IMR-90 (cell line): Measurements from ENCODE around the gene DBNL. TPM values are rescaled to one million over a fixed set of nuclear protein-coding genes. Genes with fewer than 3 reads are reported as not detected.

Experiments used
- ATAC-seq: fragments of 200-7000 bp; cut with Tn5 transposase; 2 replicates; pipeline ENCODE4 v1.9.1; 2020; ENCODE audit warnings: low read depth, mild to moderate bottlenecking, moderate library complexity
- BruUV-seq: library from RNA; stranded (reverse); fragments of 400-500 nt; replicated peaks from 2 replicates; lab custom pipeline; 2021; lab: Mats Ljungman, UMichigan
- CTCF ChIA-PET: fragments of 300-600 bp; formaldehyde crosslinking; extraction: SDS; loops from one replicate; lab custom pipeline; 2021; ENCODE audit warnings: antibody characterized with exemption; lab: Yijun Ruan, JAX
- POLR2A ChIA-PET: fragments of 300-600 bp; sonication (Branson Sonifier 250); formaldehyde crosslinking; loops from one replicate; lab custom pipeline; 2022; ENCODE audit warnings: antibody characterized with exemption; ENCODE audit not compliant: unreplicated experiment; lab: Charles Lee
- DNase-seq: peaks from one replicate; pipeline ENCODE4 v3.0.0; 2013
- H2AFZ ChIP-seq: replicated peaks from 2 replicates; pipeline ENCODE3; 2013; ENCODE audit warnings: low read length, mild to moderate bottlenecking; ENCODE audit not compliant: poor library complexity
- H2AK5ac ChIP-seq: 2 replicates; pipeline ENCODE4 v1.6.1; 2013; ENCODE audit warnings: low read depth, low read length, inconsistent platforms
- H2AK9ac ChIP-seq: replicated peaks from 2 replicates; pipeline ENCODE3; 2013; ENCODE audit warnings: mild to moderate bottlenecking, low read depth, low read length, moderate library complexity; ENCODE audit not compliant: poor library complexity
- H2BK120ac ChIP-seq: 2 replicates; pipeline ENCODE4 v1.6.1; 2013; ENCODE audit warnings: low read depth, low read length, inconsistent platforms
- H2BK15ac ChIP-seq: 3 replicates; pipeline ENCODE4 v1.6.1; 2013; ENCODE audit warnings: low read depth, low read length, inconsistent platforms
- H2BK20ac ChIP-seq: 2 replicates; pipeline ENCODE4 v1.6.1; 2013; ENCODE audit warnings: low read depth, mild to moderate bottlenecking, inconsistent platforms, low read length, moderate library complexity
- H2BK5ac ChIP-seq: 2 replicates; pipeline ENCODE4 v1.6.1; 2013; ENCODE audit warnings: mild to moderate bottlenecking, low read depth, low read length, inconsistent platforms; ENCODE audit not compliant: poor library complexity, severe bottlenecking
- H3K14ac ChIP-seq: replicated peaks from 2 replicates; pipeline ENCODE4 v1.6.1; 2013; ENCODE audit warnings: low read depth, low read length, inconsistent platforms
- H3K18ac ChIP-seq: 2 replicates; pipeline ENCODE4 v1.6.1; 2013; ENCODE audit warnings: low read depth, low read length, control low read depth
- H3K23ac ChIP-seq: 2 replicates; pipeline ENCODE4 v1.6.1; 2013; ENCODE audit warnings: low read depth, low read length, inconsistent platforms
- H3K27ac ChIP-seq: 2 replicates; pipeline ENCODE4 v1.5.1; 2013; ENCODE audit warnings: mild to moderate bottlenecking, control low read depth, low read length; ENCODE audit not compliant: insufficient read depth
- H3K27me3 ChIP-seq: 2 replicates; pipeline ENCODE4 v1.6.1; 2013; ENCODE audit warnings: low read length; ENCODE audit not compliant: control insufficient read depth, insufficient read depth
- H3K36me3 ChIP-seq: 2 replicates; pipeline ENCODE4 v1.6.1; 2013; ENCODE audit warnings: low read length, mixed read lengths; ENCODE audit not compliant: control insufficient read depth, insufficient read depth
- H3K4ac ChIP-seq: 2 replicates; pipeline ENCODE4 v1.6.1; 2013; ENCODE audit warnings: low read depth, low read length, inconsistent platforms
- H3K4me1 ChIP-seq: 2 replicates; pipeline ENCODE4 v1.6.1; 2013; ENCODE audit warnings: low read length, mixed read lengths; ENCODE audit not compliant: control insufficient read depth, insufficient read depth
- H3K4me2 ChIP-seq: 2 replicates; pipeline ENCODE4 v1.6.1; 2013; ENCODE audit warnings: low read depth, mild to moderate bottlenecking, control low read depth, low read length, moderate library complexity
- H3K4me3 ChIP-seq: 2 replicates; pipeline ENCODE4 v1.5.1; 2013; ENCODE audit warnings: low read depth, mild to moderate bottlenecking, control low read depth, low read length, moderate library complexity; ENCODE audit not compliant: insufficient read depth
- H3K56ac ChIP-seq: 2 replicates; pipeline ENCODE4 v1.6.1; 2013; ENCODE audit warnings: low read length, inconsistent platforms; ENCODE audit not compliant: insufficient read depth; ENCODE audit errors: extremely low read depth
- H3K79me1 ChIP-seq, 2 experiments: 2 replicates each; pipeline ENCODE4 v1.6.1; 2013; ENCODE audit warnings: low read length in 2 of 2, inconsistent platforms in 1 of 2, low read depth in 1 of 2
- H3K9ac ChIP-seq: 2 replicates; pipeline ENCODE4 v1.6.1; 2013; ENCODE audit warnings: low read depth, low read length, control low read depth
- H3K9me1 ChIP-seq: 2 replicates; pipeline ENCODE4 v1.6.1; 2013; ENCODE audit warnings: low read length, inconsistent platforms; ENCODE audit not compliant: insufficient read depth
- H3K9me3 ChIP-seq: 2 replicates; pipeline ENCODE4 v1.6.1; 2013; ENCODE audit warnings: low read length; ENCODE audit not compliant: control insufficient read depth, insufficient read depth
- H4K20me1 ChIP-seq: 2 replicates; pipeline ENCODE4 v1.6.1; 2013; ENCODE audit warnings: low read length, inconsistent platforms; ENCODE audit not compliant: insufficient read depth
- H4K5ac ChIP-seq: 2 replicates; pipeline ENCODE4 v1.6.1; 2013; ENCODE audit warnings: mild to moderate bottlenecking, low read depth, low read length, control low read depth
- H4K8ac ChIP-seq, 2 experiments: 2 replicates each; pipeline ENCODE4 v1.6.1; 2013; ENCODE audit warnings: low read depth in 2 of 2, low read length in 2 of 2, control low read depth in 1 of 2, inconsistent platforms in 1 of 2
- H4K91ac ChIP-seq: 2 replicates; pipeline ENCODE4 v1.6.1; 2013; ENCODE audit warnings: low read depth, low read length, inconsistent platforms; ENCODE audit not compliant: insufficient read depth
- BHLHE40 ChIP-seq: fragments of 150-350 bp; IDR thresholded peaks from 2 replicates; pipeline ENCODE4 v1.6.1; 2016; ENCODE audit warnings: mild to moderate bottlenecking, low read depth, low read length
- CEBPB ChIP-seq: IDR thresholded peaks from 2 replicates; pipeline ENCODE4 v1.6.1; 2012; ENCODE audit warnings: low read depth, low read length, improper control_type of control experiment
- CHD1 ChIP-seq: IDR thresholded peaks from 2 replicates; pipeline ENCODE4 v1.6.1; 2012; ENCODE audit warnings: low read depth, low read length, improper control_type of control experiment
- CTCF ChIP-seq: conservative IDR thresholded peaks from 2 replicates; pipeline ENCODE4 v1.5.1; 2012; ENCODE audit warnings: mild to moderate bottlenecking, low read depth, low read length, improper control_type of control experiment
- MAFK ChIP-seq: IDR thresholded peaks from 2 replicates; pipeline ENCODE4 v1.6.1; 2012; ENCODE audit warnings: low read depth, low read length, improper control_type of control experiment
- MAZ ChIP-seq: IDR thresholded peaks from 2 replicates; pipeline ENCODE4 v1.6.1; 2012; ENCODE audit warnings: low read depth, mild to moderate bottlenecking, low read length, improper control_type of control experiment, moderate library complexity, borderline replicate concordance
- MXI1 ChIP-seq: IDR thresholded peaks from 2 replicates; pipeline ENCODE4 v1.6.1; 2012; ENCODE audit warnings: low read depth, mild to moderate bottlenecking, low read length, moderate library complexity, borderline replicate concordance
- POLR2A ChIP-seq: IDR thresholded peaks from 2 replicates; pipeline ENCODE4 v1.6.1; 2012; ENCODE audit warnings: mild to moderate bottlenecking, low read depth, low read length
- RFX5 ChIP-seq: IDR thresholded peaks from 2 replicates; pipeline ENCODE4 v1.8.0; 2012; ENCODE audit warnings: low read depth, mild to moderate bottlenecking, low read length, moderate library complexity
- USF2 ChIP-seq: fragments of 150-350 bp; IDR thresholded peaks from 2 replicates; pipeline ENCODE4 v1.6.1; 2017; ENCODE audit warnings: mild to moderate bottlenecking, antibody characterized with exemption, low read length, low read depth
- WGBS, 2 experiments: methylation state at CpG; one replicate each; pipeline versions ENCODE4 v1.1.5 to v1.1.7; 2013; ENCODE audit warnings: missing lambda C conversion rate in 2 of 2; ENCODE audit not compliant: insufficient read length in 1 of 2; ENCODE audit errors: extremely low coverage in 2 of 2; 5-methylcytosine and 5-hydroxymethylcytosine counted together
- dilution Hi-C: fragments of 300-500 bp; cut with HindIII; formaldehyde crosslinking; loops from one replicate; pipeline ENCODE4 v1.14.3; 2018; ENCODE audit warnings: low sequenced_read_pairs; ENCODE audit not compliant: unreplicated experiment
- in situ Hi-C: fragments of 300-500 bp; cut with MboI; formaldehyde crosslinking; loops from 3 replicates; pipeline ENCODE4 v1.14.3; 2019; ENCODE audit warnings: low sequenced_read_pairs, inconsistent platforms, mixed read lengths
- intact Hi-C: fragments of 100-400 bp; cut with micrococcal nuclease; formaldehyde crosslinking; loops from 2 replicates; pipeline ENCODE4 v1.10.0; 2022
- polyA plus RNA-seq, 3 experiments: library from polyadenylated mRNA; depleted of rRNA; stranded (reverse); fragments of >200 nt; gene quantifications; 2 replicates each; pipeline ENCODE4 v1.2.3, GENCODE V29; 2012; ENCODE audit warnings: low replicate concordance in 1 of 3
- total RNA-seq: library from RNA; depleted of rRNA; stranded (reverse); fragments of >200 nt; gene quantifications from 2 replicates; pipeline ENCODE4 v1.2.3, GENCODE V29; 2012

Gene DBNL
- total and polyA plus RNA-seq, 2 of the 4 experiments (the other 2 are of a cell fraction) = 157 to 179 TPM

- Histone ChIP-seq H3K27ac (no peak overlapping the region), H3K18ac (no peak overlapping the region), H3K9me1 (peaks cover 27% of the 10 kb centered on the region), H2BK120ac (no peak overlapping the region), H4K91ac (no peak overlapping the region), H2BK5ac (no peak overlapping the region), H3K79me1 (peaks cover 45 to 78% of the 10 kb centered on the region in 2 experiments), H4K8ac (no peak overlapping the region), H3K56ac (no peak overlapping the region), H4K5ac (no peak overlapping the region), H2BK20ac (no peak overlapping the region), H3K27me3 (no peaks in the 10 kb centered on the region), H3K4me3 (no peak overlapping the region), H2BK15ac (no peak overlapping the region), H3K9ac (no peak overlapping the region), H3K23ac (no peak overlapping the region), H3K36me3 (peaks cover 46% of the 10 kb centered on the region), H3K4me1 (peaks cover 5% of the 10 kb centered on the region), H4K20me1 (peaks cover 60% of the 10 kb centered on the region), H2AK9ac (no peak overlapping the region), H2AFZ (no peak overlapping the region), H2AK5ac (no peak overlapping the region), H3K14ac (no peak overlapping the region), H3K4me2 (no peak overlapping the region), H3K9me3 (no peaks in the 10 kb centered on the region), H3K4ac (no peak overlapping the region)
- WGBS, 2 experiments = 100% methylated on average over 2 of the region's 14 CpGs; no CpG with 5 or more reads in 1 of the 2 experiments
- CTCF ChIA-PET = no interaction called here
- intact Hi-C loops (no loop called here), dilution Hi-C loops (no loop called here), in situ Hi-C loops (no loop called here)
- ATAC-seq (no peak), DNase-seq (no peak)
- POLR2A ChIA-PET = no interaction called here
- BruUV-seq = no TSS peak
- TF ChIP-seq POLR2A = no peak
- no peak for TF ChIP-seq CHD1
- no peak for TF ChIP-seq MXI1
- no peak for TF ChIP-seq USF2
- no peak for TF ChIP-seq CEBPB
- TF ChIP-seq MAZ = no peak
- TF ChIP-seq RFX5 = no peak
- TF ChIP-seq MAFK = no peak
- TF ChIP-seq CTCF = no peak
- no peak for TF ChIP-seq BHLHE40
Measured at GRCh38 chr7:44050121-44050914, 5.8 kb downstream of the DBNL start.
